Smooth muscle cell (in vitro differentiated cells): ENCODE data around the gene SLC4A11. TPM values are rescaled to one million over a fixed set of nuclear protein-coding genes. Genes with fewer than 3 reads are reported as not detected.
A peak's percentile ranks its signal among the peaks of the same experiment; 100 is the strongest.

Source experiments
- DNase-seq: peaks from one replicate; lab custom pipeline; 2025; ENCODE audit not compliant: unreplicated experiment; lab: John Stamatoyannopoulos, UW
- H2AFZ ChIP-seq: fragments of 200-600 bp; sonication (generic); 2 replicates; pipeline ENCODE4 v1.6.0; 2016; ENCODE audit warnings: antibody characterized with exemption, low read depth, mild to moderate bottlenecking
- H3F3A ChIP-seq: fragments of 200-600 bp; sonication (generic); 2 replicates; pipeline ENCODE4 v1.6.0; 2017; ENCODE audit warnings: antibody characterized with exemption, low read depth
- H3K27ac ChIP-seq: fragments of 200-600 bp; sonication (generic); 2 replicates; pipeline ENCODE4 v1.5.1; 2016; ENCODE audit warnings: low read depth, mild to moderate bottlenecking
- H3K27me3 ChIP-seq: fragments of 200-600 bp; sonication (generic); 2 replicates; pipeline ENCODE4 v1.6.1; 2016; ENCODE audit warnings: low read depth, mild to moderate bottlenecking
- H3K36me3 ChIP-seq: fragments of 200-600 bp; sonication (generic); 2 replicates; pipeline ENCODE4 v1.5.1; 2016; ENCODE audit warnings: low read depth
- H3K4me1 ChIP-seq: fragments of 200-600 bp; sonication (generic); 2 replicates; pipeline ENCODE4 v1.5.1; 2016; ENCODE audit warnings: low read depth
- H3K4me2 ChIP-seq: fragments of 200-600 bp; sonication (generic); 2 replicates; pipeline ENCODE4 v1.6.0; 2016; ENCODE audit warnings: mild to moderate bottlenecking
- H3K4me3 ChIP-seq: fragments of 200-600 bp; sonication (generic); 2 replicates; pipeline ENCODE4 v1.5.1; 2016; ENCODE audit warnings: mild to moderate bottlenecking
- H3K79me2 ChIP-seq: fragments of 200-600 bp; sonication (generic); 2 replicates; pipeline ENCODE4 v1.6.0; 2016; ENCODE audit warnings: low read depth, mild to moderate bottlenecking
- H3K9ac ChIP-seq: fragments of 200-600 bp; sonication (generic); 2 replicates; pipeline ENCODE4 v1.6.0; 2016; ENCODE audit warnings: low read depth
- H3K9me3 ChIP-seq: fragments of 200-600 bp; sonication (generic); replicated peaks from 2 replicates; pipeline ENCODE4 v1.5.1; 2016; ENCODE audit warnings: low read depth
- H4K20me1 ChIP-seq: fragments of 200-600 bp; sonication (generic); 2 replicates; pipeline ENCODE4 v1.6.0; 2016; ENCODE audit warnings: low read depth
- CTCF ChIP-seq: fragments of 200-600 bp; sonication (generic); IDR thresholded peaks from 2 replicates; pipeline ENCODE4 v1.5.1; 2017; ENCODE audit warnings: borderline replicate concordance, mild to moderate bottlenecking, antibody characterized with exemption; ENCODE audit not compliant: insufficient read depth, poor library complexity, severe bottlenecking
- WGBS: methylation state at CpG from one replicate; pipeline ENCODE4 v1.1.7; 2016; ENCODE audit warnings: low lambda C conversion rate; 5-methylcytosine and 5-hydroxymethylcytosine counted together
- polyA plus RNA-seq: library from polyadenylated mRNA; unstranded; fragments of >200 nt; fragmentation: Nextera tagmentation; extraction: Ambion mirVana; gene quantifications from 2 replicates; pipeline ENCODE4 v1.2.1, GENCODE V29; 2016
- total RNA-seq: library from RNA; depleted of rRNA; stranded (reverse); fragments of >200 nt; gene quantifications from 2 replicates; pipeline ENCODE4 v1.2.3, GENCODE V29; 2014

SLC4A11 gene
- total and polyA plus RNA-seq, 2 experiments from 2014 or later, result 0.27 to 1.5 TPM

DNA sequence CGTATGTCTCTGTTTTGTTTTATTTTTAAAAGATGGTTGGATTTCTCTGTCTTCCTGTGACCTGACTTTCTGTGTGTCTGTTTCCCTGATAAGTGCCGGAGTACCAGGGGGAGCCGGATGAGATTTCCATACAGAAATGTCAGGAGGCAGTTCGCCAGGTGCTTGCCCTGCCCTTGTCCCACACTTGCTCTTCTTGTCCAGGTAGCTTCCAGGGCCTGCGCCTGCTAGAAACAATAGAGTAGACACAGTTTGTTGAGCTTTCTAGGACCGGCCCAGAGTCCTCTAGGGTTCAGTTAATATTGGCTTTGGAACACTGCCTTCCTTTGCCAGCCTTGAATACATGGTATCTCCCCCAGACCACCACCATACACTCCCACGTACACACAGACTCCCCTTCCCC is 25.8 kb downstream of the SLC4A11 start:
- H2AFZ ChIP-seq, result no peak overlapping the region
- H3K4me2 ChIP-seq, result no peak overlapping the region
- H3K4me1 ChIP-seq, result peaks cover 8% of the 10 kb centered on the region
- no peaks in the 10 kb centered on the region for H3K9me3 ChIP-seq
- no peak for DNase-seq
- peaks cover 32% of the 10 kb centered on the region for H3K79me2 ChIP-seq
- no peaks in the 10 kb centered on the region for H3F3A ChIP-seq
- no peak overlapping the region for H3K9ac ChIP-seq
- H3K4me3 ChIP-seq, result no peak overlapping the region
- H4K20me1 ChIP-seq, result peaks cover 3% of the 10 kb centered on the region
- H3K36me3 ChIP-seq, result no peaks in the 10 kb centered on the region
- H3K27me3 ChIP-seq, result no peaks in the 10 kb centered on the region
- WGBS, result 92% methylated on average over 7 of the region's 7 CpGs
- H3K27ac ChIP-seq, result no peak overlapping the region
- TF ChIP-seq CTCF, result no peak

- H3K4me3 ChIP-seq, result peak overlapping the region; percentile 98
- 68% methylated on average over 2 of the region's 2 CpGs for WGBS
- peak overlapping the region; percentile 95 for H3K4me2 ChIP-seq
- no peaks in the 10 kb centered on the region for H3K27me3 ChIP-seq
- TF ChIP-seq CTCF, result no peak
- no peaks in the 10 kb centered on the region for H3F3A ChIP-seq
- H3K4me1 ChIP-seq, result peaks cover 8% of the 10 kb centered on the region
- no peak overlapping the region for H3K27ac ChIP-seq
- no peaks in the 10 kb centered on the region for H3K36me3 ChIP-seq
- H3K9ac ChIP-seq, result peak overlapping the region; percentile 85
- H3K79me2 ChIP-seq, result peaks cover 32% of the 10 kb centered on the region
- no peaks in the 10 kb centered on the region for H3K9me3 ChIP-seq
- DNase-seq, result no peak
- H2AFZ ChIP-seq, result no peak overlapping the region
- no peaks in the 10 kb centered on the region for H4K20me1 ChIP-seq
Observed at GRCh38 chr20:3210346-3210745, 28.6 kb downstream of the SLC4A11 start.

- Histone ChIP-seq H3K27me3 (no peaks in the 10 kb centered on the region), H3K27ac (peak overlapping the region; percentile 57), H3K36me3 (no peaks in the 10 kb centered on the region), H3F3A (no peaks in the 10 kb centered on the region), H3K4me3 (peak overlapping the region; percentile 98), H4K20me1 (no peaks in the 10 kb centered on the region), H3K4me1 (peaks cover 8% of the 10 kb centered on the region), H3K79me2 (peaks cover 32% of the 10 kb centered on the region), H2AFZ (peak overlapping the region; percentile 99), H3K9me3 (no peaks in the 10 kb centered on the region), H3K9ac (peak overlapping the region; percentile 85), H3K4me2 (peak overlapping the region; percentile 95)
- WGBS, result 5% methylated on average over 10 of the region's 10 CpGs
- TF ChIP-seq CTCF, result no peak
- no peak for DNase-seq
Observed at GRCh38 chr20:3209946-3210317, 29.1 kb downstream of the SLC4A11 start.

DNA sequence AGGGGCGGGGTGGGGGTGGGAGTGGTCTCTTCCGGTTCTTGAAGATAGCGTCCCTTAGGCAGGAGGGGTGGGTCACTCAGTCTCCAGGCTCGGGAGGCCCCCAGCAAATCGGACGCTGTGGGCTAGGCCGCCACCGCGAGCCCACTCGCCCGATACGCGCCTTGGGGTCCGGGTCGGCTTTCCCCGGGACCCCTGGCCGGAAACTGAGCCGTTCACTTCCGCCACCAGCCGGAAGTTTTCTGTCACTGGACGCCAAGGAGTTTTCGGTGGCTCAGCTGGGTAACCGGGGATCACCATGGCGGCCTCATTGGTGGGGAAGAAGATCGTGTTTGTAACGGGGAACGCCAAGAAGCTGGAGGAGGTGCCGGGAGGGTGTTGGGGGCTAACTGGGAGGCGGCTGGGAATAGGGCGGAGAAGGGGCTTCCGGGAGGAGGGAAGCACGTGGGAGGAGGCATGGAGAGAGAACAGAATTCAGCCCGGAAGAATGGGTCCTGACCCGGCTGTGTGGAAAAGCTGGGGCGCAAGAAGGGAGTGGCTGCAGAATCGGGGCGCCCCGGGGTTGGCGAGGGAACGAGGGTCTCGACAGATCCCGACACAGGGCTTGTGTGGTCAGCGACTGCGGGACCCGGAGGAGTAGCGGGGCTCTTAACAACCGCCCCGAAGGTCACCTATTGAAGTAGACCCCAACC is 29.6 kb downstream of the SLC4A11 start, which contains the start of gene ITPA:
Gene ITPA, plus strand, starts transcription at position 242 of the 689 bp plus-strand sequence. Its CDS starts 54 bp downstream, at position 296.
- H3K79me2 ChIP-seq, result peaks cover 32% of the 10 kb centered on the region
- H3K4me1 ChIP-seq, result peaks cover 8% of the 10 kb centered on the region
- H2AFZ ChIP-seq, result peak within 1 kb of the TSS; percentile 99
- H3K4me3 ChIP-seq, result peak within 1 kb of the TSS; percentile 98
- no peaks in the 10 kb centered on the region for H3F3A ChIP-seq
- peak within 1 kb of the TSS; percentile 95 for H3K4me2 ChIP-seq
- peak; percentile 8 for DNase-seq
- H3K27me3 ChIP-seq, result no peaks in the 10 kb centered on the region
- H3K9me3 ChIP-seq, result no peaks in the 10 kb centered on the region
- no peak for TF ChIP-seq CTCF
- H3K27ac ChIP-seq, result peak within 1 kb of the TSS; percentile 57
- WGBS, result under 1% methylated on average over 48 of the region's 48 CpGs
- H3K9ac ChIP-seq, result peak within 1 kb of the TSS; percentile 85
- no peaks in the 10 kb centered on the region for H4K20me1 ChIP-seq
- no peaks in the 10 kb centered on the region for H3K36me3 ChIP-seq
